HTR-8/SVneo (cell line): Measurements from ENCODE around the gene MAP3K20.

ENCODE experiments used
- DNase-seq: peaks from one replicate; pipeline ENCODE4 v3.0.0; 2011; ENCODE audit warnings: low spot score, mixed read lengths; ENCODE audit not compliant: insufficient read length
- FAIRE-seq: peaks from 2 replicates; lab custom pipeline; 2011; peaks lifted over from hg19 to GRCh38; lab: Jason Lieb, UNC

MAP3K20 gene

DNA sequence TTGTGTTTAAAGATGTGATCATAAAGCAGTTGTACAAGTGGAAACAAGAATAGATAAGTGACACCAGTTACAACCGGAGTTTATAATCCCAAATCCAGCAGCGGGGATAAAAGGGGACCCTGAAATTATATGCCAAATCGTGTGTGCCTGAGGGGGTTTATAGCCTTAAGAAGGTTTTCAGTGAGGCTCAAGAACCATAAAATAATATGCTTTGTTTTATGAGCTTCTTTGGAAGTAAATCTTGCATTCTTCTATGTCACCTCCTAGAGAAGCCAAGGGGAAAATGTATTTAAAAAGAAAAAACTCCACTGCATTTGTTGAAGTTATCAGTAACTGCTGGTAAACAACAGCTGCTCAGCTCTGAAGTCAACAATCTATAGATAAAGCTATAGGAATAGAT lies 25.8 kb upstream of the MAP3K20 start:
- DNase-seq (no peak), FAIRE-seq (no peak)

- DNase-seq, result no peak
- no peak for FAIRE-seq
These were observed 25.0 kb upstream of the MAP3K20 start for GRCh38 chr2:173050684-173051083.

- DNase-seq (no peak), FAIRE-seq (no peak)
These were observed 24.0 kb upstream of the MAP3K20 start for GRCh38 chr2:173051463-173052215.

GRCh38 chr2:173053043-173053699 lies 22.5 kb upstream of the MAP3K20 start:
- FAIRE-seq (no peak), DNase-seq (no peak)

DNA sequence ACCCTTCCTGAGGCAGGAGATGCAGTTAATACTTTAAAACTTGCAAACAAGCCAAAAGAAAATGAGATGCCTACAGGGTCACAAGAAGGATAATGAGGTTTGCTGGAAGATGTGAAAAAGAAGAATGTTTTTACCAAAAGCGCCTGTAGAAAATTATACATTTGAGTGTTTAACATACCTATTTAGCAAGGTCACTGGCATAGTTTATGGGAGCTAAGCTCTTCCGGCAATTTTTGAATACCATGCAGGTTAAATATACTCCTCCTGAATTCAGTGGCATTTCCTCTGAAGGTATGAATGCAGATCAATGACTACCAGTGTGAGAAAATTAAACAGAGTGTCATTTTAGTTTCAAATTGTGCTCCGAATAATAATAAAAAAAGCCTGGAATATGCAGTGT lies 21.2 kb upstream of the MAP3K20 start:
- FAIRE-seq, result no peak
- DNase-seq, result no peak

GRCh38 chr2:173056705-173057364 lies 18.8 kb upstream of the MAP3K20 start:
- FAIRE-seq, result peak; percentile 62
- no peak for DNase-seq

- no peak for FAIRE-seq
- DNase-seq, result no peak
These were observed 17.5 kb upstream of the MAP3K20 start for GRCh38 chr2:173058097-173058496.

GRCh38 chr2:173058673-173059072 lies 17.0 kb upstream of the MAP3K20 start:
- no peak for DNase-seq
- FAIRE-seq, result no peak

- DNase-seq (no peak), FAIRE-seq (no peak)
These were observed 16.4 kb upstream of the MAP3K20 start for GRCh38 chr2:173059292-173059691.

DNA sequence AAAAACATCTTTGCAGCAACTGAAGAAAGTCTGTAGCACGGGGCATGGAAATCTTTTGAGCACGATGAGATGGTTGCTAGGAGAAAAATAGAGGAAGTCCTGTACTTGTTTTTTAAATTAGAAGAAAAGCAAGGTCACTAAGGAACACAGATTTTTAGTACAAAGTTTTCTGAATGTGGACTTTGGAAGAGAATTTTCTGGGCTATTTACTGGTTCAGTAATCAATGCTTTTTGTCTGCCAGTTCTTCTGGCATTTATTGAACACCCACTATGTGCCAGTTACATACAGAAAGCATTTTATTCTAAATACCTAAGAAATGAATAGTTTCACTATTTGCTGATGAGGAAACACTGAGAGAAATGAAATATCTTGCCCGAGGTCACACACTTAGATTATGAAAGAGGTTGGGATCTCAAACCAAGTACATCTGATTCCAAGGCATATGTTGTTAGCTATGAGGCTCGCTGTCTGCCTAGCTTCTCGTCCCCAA lies 15.6 kb upstream of the MAP3K20 start:
- DNase-seq (no peak), FAIRE-seq (no peak)

DNA sequence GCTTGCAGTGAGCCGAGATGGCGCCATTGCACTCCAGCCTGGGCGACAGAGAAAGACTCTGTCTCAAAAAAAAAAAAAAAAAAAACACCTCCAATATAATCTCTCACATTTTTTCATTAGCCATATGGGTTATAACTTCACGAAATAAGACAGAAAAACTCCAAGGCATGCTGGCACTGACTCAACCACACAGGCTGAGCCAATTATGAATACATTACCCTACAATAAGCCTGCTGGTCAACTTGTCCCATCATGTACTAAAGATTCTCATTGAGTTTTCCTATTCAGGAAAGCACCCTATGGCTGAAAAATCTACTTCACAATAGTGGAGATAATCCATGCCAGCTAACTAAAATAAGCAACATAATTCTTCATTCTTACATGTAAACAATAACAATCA lies 12.8 kb upstream of the MAP3K20 start:
- no peak for DNase-seq
- no peak for FAIRE-seq

- FAIRE-seq (no peak), DNase-seq (no peak)
These were observed 11.4 kb upstream of the MAP3K20 start for GRCh38 chr2:173064151-173064805.

DNA sequence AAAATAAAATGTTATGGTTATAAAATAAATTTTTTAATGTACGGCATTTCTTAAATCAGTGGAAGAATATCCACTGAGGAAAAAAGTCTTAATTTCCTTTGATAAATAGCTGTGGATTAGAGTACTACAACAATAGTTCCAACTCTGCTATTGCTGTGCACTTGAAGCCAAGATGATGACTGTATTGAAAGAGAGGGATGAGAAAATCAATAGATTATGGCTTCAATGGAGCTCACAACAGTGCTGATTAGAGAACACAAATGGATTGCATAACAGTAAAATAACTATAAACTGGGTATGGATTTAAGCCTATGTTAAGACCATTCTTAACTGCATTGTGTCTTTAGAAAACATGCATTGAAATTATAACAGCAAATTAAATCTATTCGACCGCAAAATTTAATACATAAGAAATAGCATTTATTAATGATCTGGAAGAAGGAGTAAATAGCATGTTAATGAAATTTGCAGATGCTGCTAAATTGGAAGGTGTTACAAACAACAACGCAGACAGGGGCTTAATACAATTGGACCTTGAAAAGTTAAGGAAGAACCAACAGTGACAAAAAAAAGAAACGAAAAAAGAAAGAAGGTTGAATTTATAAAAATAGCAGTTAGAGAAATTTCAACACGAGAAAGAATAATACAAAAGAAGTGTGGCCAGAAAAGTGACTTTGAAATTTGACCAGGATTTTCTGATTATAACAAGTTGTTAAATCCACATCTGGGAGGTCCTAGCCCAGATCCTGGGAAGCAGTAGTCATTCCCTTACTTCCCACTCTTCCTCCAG lies 8.6 kb upstream of the MAP3K20 start:
- FAIRE-seq, result no peak
- no peak for DNase-seq

GRCh38 chr2:173075056-173075780 lies 428 bp upstream of the MAP3K20 start:
- no peak for DNase-seq
- FAIRE-seq, result no peak

DNA sequence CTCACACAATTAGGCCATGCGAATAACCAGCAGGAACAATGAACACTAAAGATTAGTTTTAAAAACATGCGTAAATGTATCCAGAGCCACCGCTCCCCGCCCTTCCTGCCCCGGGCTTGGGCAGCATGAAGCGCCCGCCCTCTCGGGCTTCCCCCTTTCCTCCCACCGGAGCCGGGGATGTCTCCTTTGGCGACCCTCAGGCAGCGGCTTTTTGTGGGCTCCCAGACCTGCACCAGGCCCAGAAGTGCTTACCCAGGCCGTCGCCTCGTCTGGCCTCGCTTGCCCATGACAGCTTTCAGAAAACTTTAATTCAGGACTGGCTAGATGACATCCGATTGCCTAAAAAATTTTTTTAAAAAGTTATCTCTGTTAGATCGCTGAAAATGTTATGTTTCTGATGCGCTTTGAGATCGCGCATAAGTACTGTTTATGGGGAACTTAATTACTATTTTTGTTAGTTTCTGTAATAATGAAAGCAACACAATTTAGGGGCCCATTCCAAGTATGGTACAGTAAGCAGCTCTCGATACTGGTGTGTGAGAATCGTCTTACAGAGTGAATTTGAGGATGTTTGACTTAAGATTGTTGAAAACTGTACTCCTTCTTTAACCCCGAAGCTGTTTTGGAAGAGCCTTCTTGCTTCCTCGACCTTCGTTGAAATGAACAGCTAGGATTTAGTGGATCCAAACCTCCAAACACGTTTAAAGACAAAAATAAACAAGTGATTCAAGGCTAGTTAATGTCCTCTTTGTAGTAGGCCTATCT lies 1.1 kb downstream of the MAP3K20 start:
- DNase-seq, result no peak
- FAIRE-seq, result no peak

DNA sequence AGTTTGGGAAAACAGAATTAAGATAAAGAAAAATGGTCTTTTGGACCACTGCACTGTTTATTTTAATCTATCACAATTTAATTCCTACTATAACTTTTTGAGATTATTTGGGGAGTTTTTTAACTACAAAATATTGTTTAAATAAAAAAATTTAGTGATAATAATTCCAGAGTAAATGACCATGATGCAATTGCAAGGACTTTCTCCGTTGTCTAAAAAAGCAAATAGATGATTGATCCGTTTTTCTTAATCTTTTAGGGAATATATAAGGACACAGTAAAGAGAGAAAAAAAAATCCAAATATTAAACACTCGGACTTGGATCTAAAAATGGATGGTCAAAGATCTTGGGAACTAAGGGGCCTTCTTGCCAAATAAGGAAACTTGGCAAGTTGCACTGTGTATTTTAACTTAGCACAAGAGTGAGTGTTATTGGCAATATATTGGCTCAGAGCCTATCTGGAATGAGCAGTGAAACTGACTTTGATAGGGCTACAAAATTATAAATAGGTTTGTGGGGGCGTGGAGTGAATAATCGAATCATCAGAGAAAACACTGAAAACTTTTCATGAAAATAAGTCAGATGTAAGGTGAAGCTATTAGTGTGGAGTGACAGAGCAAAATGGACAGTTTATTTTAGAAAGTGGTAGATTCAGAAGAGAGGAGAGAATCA lies 2.0 kb downstream of the MAP3K20 start:
- DNase-seq (no peak), FAIRE-seq (no peak)

GRCh38 chr2:173079141-173079540 lies 3.5 kb downstream of the MAP3K20 start:
- FAIRE-seq, result no peak
- DNase-seq, result no peak
